H1 (cell line): Measurements from ENCODE around the gene SLC44A1. TPM values are rescaled to one million over a fixed set of nuclear protein-coding genes. Genes with fewer than 3 reads are reported as not detected.

Experiments used
- CTCF ChIA-PET: fragments of 300-600 bp; sonication (Branson Sonifier 250); formaldehyde crosslinking; loops from one replicate; lab custom pipeline; 2021; ENCODE audit not compliant: partially characterized antibody; lab: Charles Lee
- POLR2A ChIA-PET: fragments of 300-600 bp; sonication (Branson Sonifier 250); formaldehyde crosslinking; loops from one replicate; lab custom pipeline; 2021; ENCODE audit warnings: inconsistent platforms; ENCODE audit not compliant: partially characterized antibody; lab: Charles Lee
- DNase-seq, 2 experiments: peaks; one replicate each; pipeline versions ENCODE4 v3.0.0 to v3.0.0-alpha.2; 2010 to 2022; ENCODE audit warnings: low spot score in 2 of 2, low read depth in 1 of 2, mixed read lengths in 1 of 2
- FAIRE-seq: peaks from 2 replicates; lab custom pipeline; 2011; peaks lifted over from hg19 to GRCh38; lab: Jason Lieb, UNC
- H2AFZ ChIP-seq: 2 replicates; pipeline ENCODE4 v1.8.1; 2012; ENCODE audit warnings: low read length, inconsistent platforms
- H2AK5ac ChIP-seq: 2 replicates; pipeline ENCODE4 v1.6.1; 2013; ENCODE audit warnings: low read depth, low read length
- H2BK120ac ChIP-seq: replicated peaks from 2 replicates; pipeline ENCODE3; 2013; ENCODE audit warnings: low read depth, low read length, inconsistent platforms
- H2BK12ac ChIP-seq: 2 replicates; pipeline ENCODE4 v1.6.1; 2013; ENCODE audit warnings: low read depth, low read length
- H2BK15ac ChIP-seq: 2 replicates; pipeline ENCODE4 v1.6.1; 2013; ENCODE audit warnings: low read length
- H2BK20ac ChIP-seq: 2 replicates; pipeline ENCODE4 v1.6.1; 2013; ENCODE audit warnings: low read length
- H2BK5ac ChIP-seq: 2 replicates; pipeline ENCODE4 v1.6.1; 2013; ENCODE audit warnings: low read depth, low read length
- H3K14ac ChIP-seq: 2 replicates; pipeline ENCODE4 v1.6.1; 2013; ENCODE audit warnings: inconsistent platforms; ENCODE audit not compliant: insufficient read length
- H3K18ac ChIP-seq: 2 replicates; pipeline ENCODE4 v1.6.1; 2013; ENCODE audit warnings: low read length; ENCODE audit errors: extremely low read depth
- H3K23ac ChIP-seq: 2 replicates; pipeline ENCODE4 v1.6.1; 2013; ENCODE audit warnings: inconsistent platforms; ENCODE audit not compliant: insufficient read length
- H3K23me2 ChIP-seq: 2 replicates; pipeline ENCODE4 v1.6.1; 2013; ENCODE audit warnings: low read depth, low read length
- H3K27ac ChIP-seq: 2 replicates; pipeline ENCODE4 v1.6.1; 2011; ENCODE audit warnings: low read depth, low read length, inconsistent platforms
- H3K27me3 ChIP-seq, 4 experiments: replicated peaks in 1 of 4; 1 replicate in 1 of 4; 2 replicates in 3 of 4; pipeline versions ENCODE4 v1.6.1 to v1.8.1; 2011 to 2013; ENCODE audit warnings: low read length in 3 of 4, mild to moderate bottlenecking in 3 of 4, inconsistent platforms in 2 of 4, mixed read lengths in 2 of 4, moderate library complexity in 1 of 4; ENCODE audit not compliant: control insufficient read depth in 3 of 4, insufficient read depth in 3 of 4; ENCODE audit errors: extremely low read depth in 1 of 4
- H3K36me3 ChIP-seq, 4 experiments: 2 replicates each; pipeline versions ENCODE4 v1.6.1 to v1.8.1; 2011 to 2013; ENCODE audit warnings: mild to moderate bottlenecking in 4 of 4, low read length in 3 of 4, moderate library complexity in 2 of 4, control low read depth in 1 of 4, inconsistent platforms in 1 of 4; ENCODE audit not compliant: insufficient read depth in 4 of 4, control insufficient read depth in 2 of 4
- H3K4ac ChIP-seq: replicated peaks from 2 replicates; pipeline ENCODE3; 2013; ENCODE audit warnings: low read length, low read depth, mixed read lengths, inconsistent platforms; ENCODE audit not compliant: insufficient read length
- H3K4me1 ChIP-seq, 4 experiments: replicated peaks in 1 of 4; 1 replicate in 1 of 4; 2 replicates in 3 of 4; pipeline versions ENCODE4 v1.6.1 to v1.8.1; 2011 to 2013; ENCODE audit warnings: low read length in 3 of 4, inconsistent platforms in 2 of 4, mixed read lengths in 1 of 4; ENCODE audit not compliant: insufficient read depth in 4 of 4, control insufficient read depth in 3 of 4
- H3K4me2 ChIP-seq, 2 experiments: 2 replicates each; pipeline versions ENCODE4 v1.6.1 to v1.8.1; 2011 to 2013; ENCODE audit warnings: low read depth in 2 of 2, low read length in 2 of 2, control low read depth in 1 of 2, inconsistent platforms in 1 of 2, mild to moderate bottlenecking in 1 of 2; ENCODE audit not compliant: insufficient read depth in 1 of 2
- H3K4me3 ChIP-seq, 4 experiments: fragments of 200-600, 300-600 bp in 1 of 4; sonication (generic), shearing (Covaris generic), sonication (Bioruptor Twin) in 1 of 4; 2 replicates each; pipeline versions ENCODE4 v1.5.1 to v1.8.1; 2011 to 2016; ENCODE audit warnings: low read length in 4 of 4, low read depth in 3 of 4, control low read depth in 2 of 4, inconsistent platforms in 2 of 4, mild to moderate bottlenecking in 2 of 4, mixed read lengths in 1 of 4, moderate library complexity in 1 of 4; ENCODE audit not compliant: insufficient read depth in 2 of 4; ENCODE audit errors: extremely low read depth in 1 of 4
- H3K56ac ChIP-seq: replicated peaks from 2 replicates; pipeline ENCODE3; 2013; ENCODE audit warnings: low read depth, mild to moderate bottlenecking, mixed read lengths, low read length, inconsistent platforms; ENCODE audit not compliant: insufficient read length
- H3K79me1 ChIP-seq: 2 replicates; pipeline ENCODE4 v1.6.1; 2013; ENCODE audit warnings: low read depth, low read length, control low read depth
- H3K79me2 ChIP-seq, 2 experiments: 2 replicates each; pipeline versions ENCODE4 v1.6.1 to v1.8.1; 2012 to 2013; ENCODE audit warnings: low read length in 2 of 2, mild to moderate bottlenecking in 2 of 2, inconsistent platforms in 1 of 2; ENCODE audit not compliant: insufficient read depth in 2 of 2, control insufficient read depth in 1 of 2
- H3K9ac ChIP-seq, 4 experiments: replicated peaks in 1 of 4; 1 replicate in 1 of 4; 2 replicates in 3 of 4; pipeline versions ENCODE4 v1.6.1 to v1.8.1; 2011 to 2013; ENCODE audit warnings: low read depth in 3 of 4, low read length in 3 of 4, control low read depth in 2 of 4, mild to moderate bottlenecking in 2 of 4, moderate library complexity in 2 of 4, inconsistent platforms in 1 of 4; ENCODE audit errors: extremely low read depth in 1 of 4
- H3K9me3 ChIP-seq, 2 experiments: 2 replicates each; pipeline versions ENCODE4 v1.6.1 to v1.8.1; 2012 to 2013; ENCODE audit warnings: mild to moderate bottlenecking in 2 of 2, moderate library complexity in 2 of 2, control low read depth in 1 of 2, inconsistent platforms in 1 of 2, low read depth in 1 of 2, low read length in 1 of 2, mixed read lengths in 1 of 2; ENCODE audit not compliant: insufficient read depth in 2 of 2
- H4K20me1 ChIP-seq, 2 experiments: replicated peaks in 1 of 2; 2 replicates each; pipeline versions ENCODE3 to v1.8.1; 2011 to 2013; ENCODE audit warnings: inconsistent platforms in 2 of 2, low read length in 2 of 2, mild to moderate bottlenecking in 1 of 2; ENCODE audit not compliant: insufficient read depth in 2 of 2, control insufficient read depth in 1 of 2
- H4K5ac ChIP-seq: 2 replicates; pipeline ENCODE4 v1.6.1; 2013; ENCODE audit warnings: low read length, low read depth, mixed read lengths, inconsistent platforms; ENCODE audit not compliant: insufficient read length
- H4K8ac ChIP-seq: 2 replicates; pipeline ENCODE4 v1.8.0; 2013; ENCODE audit warnings: mild to moderate bottlenecking, moderate library complexity, low read length, inconsistent platforms; ENCODE audit not compliant: insufficient read depth; ENCODE audit errors: extremely low read depth
- H4K91ac ChIP-seq: replicated peaks from 2 replicates; pipeline ENCODE3; 2013; ENCODE audit warnings: low read length, mixed read lengths, inconsistent platforms; ENCODE audit not compliant: insufficient read length
- FOSL1 ChIP-seq: IDR thresholded peaks from 2 replicates; pipeline ENCODE4 v1.6.1; 2011; ENCODE audit warnings: mild to moderate bottlenecking, low read depth, low read length, moderate library complexity; ENCODE audit not compliant: insufficient read depth
- KDM4A ChIP-seq: IDR thresholded peaks from one replicate; pipeline ENCODE4 v1.7.1; 2012; ENCODE audit warnings: low read depth, mild to moderate bottlenecking, moderate library complexity, low read length, inconsistent platforms; ENCODE audit not compliant: severe bottlenecking
- POLR2AphosphoS5 ChIP-seq: IDR thresholded peaks from 2 replicates; pipeline ENCODE4 v1.6.1; 2011; ENCODE audit warnings: low read depth, low read length
- SP2 ChIP-seq: IDR thresholded peaks from 2 replicates; pipeline ENCODE4 v1.6.1; 2012; ENCODE audit warnings: mild to moderate bottlenecking, low read length, inconsistent platforms
- polyA plus RNA-seq, 7 experiments: library from polyadenylated mRNA; depleted of rRNA in 3 of 7; stranded (reverse) in 5 of 7; unstranded in 2 of 7; fragments of >200 nt in 5 of 7; fragments of 200-250 nt in 2 of 7; gene quantifications; 1 replicate in 5 of 7; 2 replicates in 1 of 7; 4 replicates in 1 of 7; pipeline versions ENCODE4 v1.2.1 to v1.2.3, GENCODE V29; 2011 to 2013; ENCODE audit warnings: missing spikeins in 2 of 7, mixed read lengths in 2 of 7
- total RNA-seq: library from RNA; stranded (reverse); fragmentation: NEBNext Ultra II Directional; extraction: Animal tissue kit (Norgen Biotek cat#: 25700); gene quantifications from 2 replicates; pipeline ENCODE4 v1.2.1, GENCODE V29; 2021

Gene SLC44A1
- total and polyA plus RNA-seq, 2 of the 8 experiments (the other 6 are each of a cell fraction or from before 2014, with no cell fraction given), result 30.5 to 71.2 TPM

DNA sequence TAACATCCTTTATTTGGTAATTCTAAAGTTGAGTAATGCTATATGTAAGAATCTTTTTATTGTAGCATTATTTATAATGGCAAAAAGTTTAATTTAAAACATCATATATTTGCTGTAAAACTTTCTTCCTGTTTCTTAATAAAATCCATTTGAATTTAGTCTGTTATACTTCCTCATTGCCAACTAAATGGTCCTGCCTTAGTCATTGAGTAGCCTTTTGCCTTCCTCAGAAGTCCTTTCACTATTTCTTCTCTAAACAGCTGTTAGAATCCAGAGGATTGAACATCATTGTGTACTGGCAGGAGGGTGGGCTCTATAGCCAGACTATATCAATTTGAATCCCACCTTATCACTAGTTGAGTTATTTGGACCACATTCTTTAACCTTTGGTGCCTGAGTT is 11.0 kb downstream of the SLC44A1 start:
- no peaks in the 10 kb centered on the region for H3K27me3 ChIP-seq
- peaks cover 2% of the 10 kb centered on the region in 2 experiments for H4K20me1 ChIP-seq
- no peak overlapping the region for H4K5ac ChIP-seq
- H3K4me2 ChIP-seq, result no peak overlapping the region
- H2BK15ac ChIP-seq, result no peak overlapping the region
- CTCF ChIA-PET, result interaction anchor here (0.6 to 1.1 kb wide), 2 partner anchors 9 to 160 kb away, joined by 3 read pairs; no protein-coding TSS in a partner anchor
- no peak overlapping the region for H2BK12ac ChIP-seq
- DNase-seq (no peak), FAIRE-seq (no peak)
- no peak overlapping the region for H3K27ac ChIP-seq
- H3K18ac ChIP-seq, result no peak overlapping the region
- H4K91ac ChIP-seq, result no peak overlapping the region
- H3K9ac ChIP-seq, result no peak overlapping the region
- no peak overlapping the region for H3K4ac ChIP-seq
- no peak overlapping the region for H4K8ac ChIP-seq
- no peak overlapping the region for H2BK120ac ChIP-seq
- TF ChIP-seq SP2 (no peak), KDM4A (no peak), POLR2AphosphoS5 (no peak), FOSL1 (no peak)
- no peak overlapping the region for H2AFZ ChIP-seq
- H2AK5ac ChIP-seq, result no peak overlapping the region
- no peak overlapping the region for H2BK5ac ChIP-seq
- H3K9me3 ChIP-seq, result no peaks in the 10 kb centered on the region
- peaks cover 7% of the 10 kb centered on the region for H3K79me1 ChIP-seq
- H3K56ac ChIP-seq, result no peak overlapping the region
- H3K23ac ChIP-seq, result no peak overlapping the region
- peaks cover 0 to 20% (median 8%) of the 10 kb centered on the region in 4 experiments; a peak in 4 of 7 replicates for H3K4me1 ChIP-seq
- H3K79me2 ChIP-seq, result peaks cover 13 to 96% of the 10 kb centered on the region in 2 experiments
- no peaks in the 10 kb centered on the region for H3K36me3 ChIP-seq
- POLR2A ChIA-PET, result interaction anchor here (2.1 kb wide), 1 partner anchor 11 kb away, joined by 12 read pairs; the partner anchor contains the start of gene SLC44A1
- H3K4me3 ChIP-seq, result no peak overlapping the region
- H2BK20ac ChIP-seq, result no peak overlapping the region
- H3K14ac ChIP-seq, result no peak overlapping the region
- H3K23me2 ChIP-seq, result no peaks in the 10 kb centered on the region
